SU-DHL-6 (cell line): ENCODE data around the gene PPT2.

Experiments
- H2AFZ ChIP-seq: fragments of 200-600 bp; sonication (generic); 2 replicates; pipeline ENCODE4 v1.6.1; 2014; ENCODE audit warnings: low read depth, mild to moderate bottlenecking, moderate library complexity, mixed read lengths, antibody characterized with exemption, low read length; ENCODE audit not compliant: severe bottlenecking
- H3F3A ChIP-seq: fragments of 200-600 bp; shearing (Covaris generic); 2 replicates; pipeline ENCODE4 v1.6.0; 2016; ENCODE audit warnings: antibody characterized with exemption, mild to moderate bottlenecking; ENCODE audit not compliant: insufficient read depth
- H3K27ac ChIP-seq: fragments of 200-600 bp; sonication (generic); 2 replicates; pipeline ENCODE4 v1.5.1; 2016; ENCODE audit warnings: low read depth, mild to moderate bottlenecking, low read length, moderate library complexity, mixed read lengths
- H3K27me3 ChIP-seq: fragments of 200-600 bp; sonication (generic), shearing (Covaris generic); 2 replicates; pipeline ENCODE4 v1.6.0; 2014; ENCODE audit warnings: mild to moderate bottlenecking, low read length
- H3K36me3 ChIP-seq: fragments of 200-600 bp; sonication (generic); 2 replicates; pipeline ENCODE4 v1.6.1; 2014; ENCODE audit warnings: mild to moderate bottlenecking, low read length, mixed read lengths
- H3K4me2 ChIP-seq: fragments of 300-600, 200-600 bp; shearing (Covaris generic), sonication (generic); 2 replicates; pipeline ENCODE4 v1.6.0; 2014; ENCODE audit warnings: low read length, low read depth, mild to moderate bottlenecking; ENCODE audit not compliant: poor library complexity, severe bottlenecking
- H3K4me3 ChIP-seq: fragments of 200-600 bp; sonication (generic); 2 replicates; pipeline ENCODE4 v1.5.1; 2014; ENCODE audit warnings: antibody characterized with exemption, low read length, mild to moderate bottlenecking, mixed read lengths; ENCODE audit not compliant: insufficient read depth, poor library complexity, severe bottlenecking
- H3K79me2 ChIP-seq: fragments of 200-600 bp; sonication (generic); 2 replicates; pipeline ENCODE4 v1.6.1; 2014; ENCODE audit warnings: mild to moderate bottlenecking, low read length, moderate library complexity; ENCODE audit not compliant: insufficient read depth
- H3K9ac ChIP-seq: fragments of 200-600 bp; sonication (generic); 2 replicates; pipeline ENCODE4 v1.7.0; 2014; ENCODE audit warnings: mild to moderate bottlenecking, low read length
- H3K9me2 ChIP-seq: fragments of 200-600 bp; sonication (generic); replicated peaks from 2 replicates; pipeline ENCODE4 v1.6.1; 2014; ENCODE audit warnings: low read length; ENCODE audit not compliant: insufficient read depth
- H3K9me3 ChIP-seq: fragments of 200-600 bp; sonication (generic); 2 replicates; pipeline ENCODE4 v1.6.1; 2014; ENCODE audit warnings: low read length, mixed read lengths; ENCODE audit not compliant: insufficient read depth
- H4K20me1 ChIP-seq: fragments of 200-600 bp; sonication (generic); 2 replicates; pipeline ENCODE4 v1.6.1; 2014; ENCODE audit warnings: low read depth, mild to moderate bottlenecking, antibody characterized with exemption, low read length, moderate library complexity, mixed read lengths
- CTCF ChIP-seq: fragments of 200-600 bp; sonication (generic); IDR thresholded peaks from one replicate; pipeline ENCODE4 v1.5.1; 2017; ENCODE audit warnings: antibody characterized with exemption, mild to moderate bottlenecking, low read length, moderate library complexity; ENCODE audit not compliant: insufficient read depth, poor library complexity, severe bottlenecking
- EZH2phosphoT487 ChIP-seq: fragments of 200-600 bp; sonication (generic), shearing (Covaris generic); conservative IDR thresholded peaks from 2 replicates; pipeline ENCODE4 v1.6.1; 2018; ENCODE audit warnings: mild to moderate bottlenecking, antibody characterized with exemption, low read length, moderate library complexity, mixed read lengths

PPT2 gene

DNA sequence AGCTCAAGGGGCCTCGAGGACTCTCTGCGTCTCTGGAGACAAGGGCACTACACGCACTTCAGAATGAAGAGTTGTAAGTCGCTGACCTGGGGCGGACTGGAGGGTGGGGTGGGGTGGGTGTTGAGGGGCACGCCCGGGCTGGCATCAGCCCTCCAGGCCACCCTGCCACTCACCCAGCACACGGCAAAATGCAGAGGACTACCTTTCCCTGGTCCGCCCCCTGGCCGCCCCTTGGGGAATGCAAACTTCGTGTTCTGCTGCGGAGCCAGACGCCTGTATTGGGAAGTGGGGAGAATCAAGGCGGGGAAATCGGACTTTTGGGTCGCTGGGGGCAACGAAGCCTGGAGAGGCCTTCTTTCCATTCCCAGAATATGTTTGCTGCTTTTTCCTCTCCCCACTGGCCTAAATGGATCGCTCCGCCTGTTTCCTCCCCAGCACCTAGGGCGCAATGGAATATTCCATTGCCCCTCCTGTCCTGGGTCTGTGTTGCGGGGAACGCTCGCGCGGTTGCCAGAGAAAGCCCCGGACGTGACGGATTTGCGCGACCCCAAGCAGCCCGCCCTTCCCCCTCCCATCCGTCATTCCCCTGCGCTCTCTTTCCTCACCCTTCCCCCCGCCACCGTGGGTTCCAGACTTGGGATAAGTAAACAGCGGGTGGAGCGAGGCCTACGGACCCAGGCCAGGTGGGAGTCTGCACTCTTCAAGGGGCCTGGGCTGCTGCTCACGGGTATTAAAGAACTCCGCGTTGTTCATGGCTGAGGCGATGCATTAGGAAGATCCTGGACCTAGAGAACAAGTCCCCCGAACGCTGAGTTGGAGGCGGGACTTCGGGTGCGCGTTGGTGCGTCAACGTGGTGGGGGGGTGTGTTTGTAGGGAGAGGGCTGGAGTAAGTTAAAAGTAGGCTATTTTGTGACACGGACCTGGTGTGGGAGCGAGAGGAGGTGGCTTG, at the start of gene PPT2:
PPT2 (plus strand) TSS at position 578 of the 950 bp plus-strand sequence. CDS start 454 bp downstream, outside the sequence.
- Histone ChIP-seq H3K79me2 (no peaks in the 10 kb centered on the region), H3K36me3 (0 out of 2 replicates have a peak, but pooled peaks cover 3% of the 10 kb centered on the region), H3K9me2 (no peaks in the 10 kb centered on the region), H4K20me1 (no peaks in the 10 kb centered on the region), H2AFZ (peak within 1 kb of the TSS; percentile 78), H3K27me3 (no peaks in the 10 kb centered on the region), H3K9me3 (no peaks in the 10 kb centered on the region), H3K4me2 (peak within 1 kb of the TSS; percentile 62), H3K9ac (peak within 1 kb of the TSS; percentile 61), H3F3A (peaks cover 8% of the 10 kb centered on the region; the same call in 1 of the 2 replicates), H3K27ac (no peak within 1 kb of the TSS), H3K4me3 (peak within 1 kb of the TSS; percentile 61)
- no peak for TF ChIP-seq EZH2phosphoT487
- TF ChIP-seq CTCF: no peak

DNA sequence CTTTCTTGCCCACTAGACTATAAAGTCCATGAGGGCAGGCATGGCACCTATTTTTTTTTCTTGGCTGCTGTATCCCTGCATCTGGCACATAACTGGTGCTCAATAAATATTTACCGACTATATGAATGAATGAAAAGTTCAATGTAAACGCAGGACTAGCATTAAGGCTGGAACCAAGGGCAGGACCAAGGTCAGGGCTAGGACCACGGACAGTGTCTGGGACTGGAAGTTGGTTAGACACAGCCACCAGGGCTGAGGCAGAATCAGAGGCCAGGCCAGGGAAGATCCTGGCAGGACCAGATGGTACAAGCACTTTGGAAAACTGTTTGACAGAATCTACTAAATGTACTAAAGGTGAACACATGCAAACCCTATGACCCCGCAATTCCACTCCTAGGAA, 48.5 kb upstream of the PPT2 start:
- H3K9me2 ChIP-seq: no peaks in the 10 kb centered on the region
- H3K9ac ChIP-seq: no peak overlapping the region

GRCh38 chr6:32107406-32107805, 46.5 kb upstream of the PPT2 start:
- no peaks in the 10 kb centered on the region for H3F3A ChIP-seq
- no peaks in the 10 kb centered on the region for H3K36me3 ChIP-seq
- H3K79me2 ChIP-seq: no peaks in the 10 kb centered on the region
- no peaks in the 10 kb centered on the region for H4K20me1 ChIP-seq
- H2AFZ ChIP-seq: no peak overlapping the region
- no peak overlapping the region for H3K27ac ChIP-seq
- TF ChIP-seq EZH2phosphoT487: no peak
- no peak for TF ChIP-seq CTCF
- H3K9me2 ChIP-seq: no peaks in the 10 kb centered on the region
- H3K4me3 ChIP-seq: no peak overlapping the region
- H3K4me2 ChIP-seq: no peak overlapping the region
- no peaks in the 10 kb centered on the region for H3K9me3 ChIP-seq
- no peak overlapping the region for H3K9ac ChIP-seq
- H3K27me3 ChIP-seq: no peaks in the 10 kb centered on the region

More for the DNA sequence above, 48.5 kb upstream of the PPT2 start:
- H4K20me1 ChIP-seq: no peaks in the 10 kb centered on the region
- no peaks in the 10 kb centered on the region for H3K9me3 ChIP-seq
- H2AFZ ChIP-seq: no peak overlapping the region
- H3K27me3 ChIP-seq: no peaks in the 10 kb centered on the region
- no peak overlapping the region for H3K27ac ChIP-seq
- H3F3A ChIP-seq: no peaks in the 10 kb centered on the region
- H3K79me2 ChIP-seq: no peaks in the 10 kb centered on the region
- no peak for TF ChIP-seq EZH2phosphoT487
- TF ChIP-seq CTCF: no peak
- no peak overlapping the region for H3K4me2 ChIP-seq
- no peak overlapping the region for H3K4me3 ChIP-seq
- no peaks in the 10 kb centered on the region for H3K36me3 ChIP-seq
